ENCODE data around the gene NANP.

DNA sequence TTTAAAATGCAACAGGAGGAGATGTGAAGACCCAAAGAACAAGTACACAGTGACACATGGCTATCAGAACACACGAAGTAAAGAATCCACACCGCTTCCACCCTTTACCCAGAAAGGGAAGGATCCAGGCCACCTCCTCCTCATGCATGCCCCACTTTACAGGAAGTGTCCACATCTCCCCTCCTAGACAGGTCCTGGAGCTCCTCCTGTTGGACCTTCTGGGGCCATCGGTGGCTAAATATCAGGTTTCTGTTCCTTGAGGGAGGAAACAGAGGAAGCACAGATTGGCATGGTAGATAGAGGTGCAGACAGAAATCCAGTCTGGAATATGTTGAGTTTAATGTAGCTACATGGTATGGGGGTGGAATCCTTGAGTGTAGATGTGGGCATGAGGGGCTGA lies 49.4 kb downstream of the NANP start:
- peak; percentile 34 to 55 for TF ChIP-seq RAD21 (IDR thresholded peaks at IDR 0.05)
- TF ChIP-seq, protein P1, sequence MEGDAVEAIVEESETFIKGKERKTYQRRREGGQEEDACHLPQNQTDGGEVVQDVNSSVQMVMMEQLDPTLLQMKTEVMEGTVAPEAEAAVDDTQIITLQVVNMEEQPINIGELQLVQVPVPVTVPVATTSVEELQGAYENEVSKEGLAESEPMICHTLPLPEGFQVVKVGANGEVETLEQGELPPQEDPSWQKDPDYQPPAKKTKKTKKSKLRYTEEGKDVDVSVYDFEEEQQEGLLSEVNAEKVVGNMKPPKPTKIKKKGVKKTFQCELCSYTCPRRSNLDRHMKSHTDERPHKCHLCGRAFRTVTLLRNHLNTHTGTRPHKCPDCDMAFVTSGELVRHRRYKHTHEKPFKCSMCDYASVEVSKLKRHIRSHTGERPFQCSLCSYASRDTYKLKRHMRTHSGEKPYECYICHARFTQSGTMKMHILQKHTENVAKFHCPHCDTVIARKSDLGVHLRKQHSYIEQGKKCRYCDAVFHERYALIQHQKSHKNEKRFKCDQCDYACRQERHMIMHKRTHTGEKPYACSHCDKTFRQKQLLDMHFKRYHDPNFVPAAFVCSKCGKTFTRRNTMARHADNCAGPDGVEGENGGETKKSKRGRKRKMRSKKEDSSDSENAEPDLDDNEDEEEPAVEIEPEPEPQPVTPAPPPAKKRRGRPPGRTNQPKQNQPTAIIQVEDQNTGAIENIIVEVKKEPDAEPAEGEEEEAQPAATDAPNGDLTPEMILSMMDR (IDR thresholded peaks at IDR 0.05; ENCODE audit: low read depth, low read length, missing input control) = peak; percentile 4
- TF ChIP-seq TAF1 (conservative IDR thresholded peaks at IDR 0.05) = no peak
- no peak for TF ChIP-seq SP1 (IDR thresholded peaks at IDR 0.05)
